ENCODE data around the gene CCNY. TPM values are rescaled to one million over a fixed set of nuclear protein-coding genes. Genes with fewer than 3 reads are reported as not detected.
"Not testable (repeated sequence)": the region's sequence is repeated elsewhere in the genome, so short reads cannot be mapped to it uniquely, and the experiment has no call there.

The CCNY gene
- total RNA-seq, 4 donors from 2014 or later: 21.7 to 27.7 (median 24.8) TPM

DNA sequence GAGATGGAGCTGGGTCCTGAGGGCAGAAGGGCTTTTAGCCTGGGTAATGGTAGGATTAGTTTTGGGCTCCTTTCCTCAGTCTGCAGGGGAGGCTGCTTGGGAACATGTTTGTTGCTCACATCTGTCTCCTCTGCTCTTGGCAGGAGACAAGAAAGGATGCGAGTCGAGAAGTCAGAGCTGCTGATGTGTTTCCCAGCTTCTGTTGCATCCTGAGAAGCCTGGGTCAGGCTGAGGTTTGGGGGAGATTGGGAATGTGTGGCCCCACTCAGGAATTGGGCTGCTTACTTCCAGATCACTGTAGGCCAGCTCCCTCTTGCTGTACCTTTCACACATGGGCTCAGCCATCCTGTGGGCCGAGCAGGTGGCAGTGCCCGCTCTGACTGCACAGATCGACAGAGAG is 79.2 kb downstream of the CCNY start:
- no peak for TF ChIP-seq POLR2A (IDR thresholded peaks at IDR 0.05)
- TF ChIP-seq, protein P1, sequence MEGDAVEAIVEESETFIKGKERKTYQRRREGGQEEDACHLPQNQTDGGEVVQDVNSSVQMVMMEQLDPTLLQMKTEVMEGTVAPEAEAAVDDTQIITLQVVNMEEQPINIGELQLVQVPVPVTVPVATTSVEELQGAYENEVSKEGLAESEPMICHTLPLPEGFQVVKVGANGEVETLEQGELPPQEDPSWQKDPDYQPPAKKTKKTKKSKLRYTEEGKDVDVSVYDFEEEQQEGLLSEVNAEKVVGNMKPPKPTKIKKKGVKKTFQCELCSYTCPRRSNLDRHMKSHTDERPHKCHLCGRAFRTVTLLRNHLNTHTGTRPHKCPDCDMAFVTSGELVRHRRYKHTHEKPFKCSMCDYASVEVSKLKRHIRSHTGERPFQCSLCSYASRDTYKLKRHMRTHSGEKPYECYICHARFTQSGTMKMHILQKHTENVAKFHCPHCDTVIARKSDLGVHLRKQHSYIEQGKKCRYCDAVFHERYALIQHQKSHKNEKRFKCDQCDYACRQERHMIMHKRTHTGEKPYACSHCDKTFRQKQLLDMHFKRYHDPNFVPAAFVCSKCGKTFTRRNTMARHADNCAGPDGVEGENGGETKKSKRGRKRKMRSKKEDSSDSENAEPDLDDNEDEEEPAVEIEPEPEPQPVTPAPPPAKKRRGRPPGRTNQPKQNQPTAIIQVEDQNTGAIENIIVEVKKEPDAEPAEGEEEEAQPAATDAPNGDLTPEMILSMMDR (IDR thresholded peaks at IDR 0.05): no peak
- no peak for DNase-seq
- H3K4me1 ChIP-seq: no peaks in the 10 kb centered on the region
- no peaks in the 10 kb centered on the region for H3K27me3 ChIP-seq
- H3K36me3 ChIP-seq: no peaks in the 10 kb centered on the region
- no peak overlapping the region for H3K27ac ChIP-seq
- H3K4me3 ChIP-seq: no peak overlapping the region
- no peaks in the 10 kb centered on the region for H3K9me3 ChIP-seq

DNA sequence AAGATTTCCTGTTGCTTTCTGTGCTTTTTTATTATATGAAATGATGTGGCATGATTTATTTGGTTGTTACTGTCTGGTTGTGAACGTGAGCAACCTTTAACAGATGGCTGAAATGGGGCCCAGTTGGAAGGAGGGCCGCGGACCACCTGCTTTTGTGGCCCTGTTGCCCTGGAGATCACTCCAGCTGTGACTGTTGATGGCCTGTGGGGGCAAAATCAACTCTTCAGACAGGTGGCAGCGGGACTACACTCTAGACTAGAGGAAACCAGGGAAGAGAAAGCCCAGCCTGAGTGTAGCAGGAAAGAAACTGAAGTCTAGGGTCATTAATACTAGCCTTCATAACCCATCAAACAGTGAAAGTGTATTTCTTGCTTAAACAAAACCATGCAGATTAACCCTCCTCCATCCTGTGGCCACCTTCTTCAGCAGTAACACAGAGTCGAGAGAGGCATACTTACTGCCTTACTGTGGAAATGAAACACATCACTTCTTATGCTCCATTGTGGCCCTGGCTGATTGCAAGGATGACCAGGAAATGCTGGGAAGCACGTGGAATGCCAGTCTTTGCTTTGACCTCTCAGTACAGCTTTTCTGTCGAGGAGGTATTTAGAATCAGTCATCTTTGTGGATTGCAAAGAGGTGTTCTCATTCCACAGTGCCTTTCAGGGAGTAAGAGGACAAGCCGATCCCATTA is 80.5 kb downstream of the CCNY start:
- H3K27me3 ChIP-seq: no peaks in the 10 kb centered on the region
- peaks cover 0 to 5% (median 0%) of the 10 kb centered on the region in 4 donors for H3K4me1 ChIP-seq
- no peak overlapping the region for H3K27ac ChIP-seq
- no peaks in the 10 kb centered on the region for H3K36me3 ChIP-seq
- DNase-seq: no peak
- no peak overlapping the region for H3K4me3 ChIP-seq
- no peaks in the 10 kb centered on the region for H3K9me3 ChIP-seq
- TF ChIP-seq, protein P1 (IDR thresholded peaks at IDR 0.05): no peak
- TF ChIP-seq POLR2A (IDR thresholded peaks at IDR 0.05): no peak

DNA sequence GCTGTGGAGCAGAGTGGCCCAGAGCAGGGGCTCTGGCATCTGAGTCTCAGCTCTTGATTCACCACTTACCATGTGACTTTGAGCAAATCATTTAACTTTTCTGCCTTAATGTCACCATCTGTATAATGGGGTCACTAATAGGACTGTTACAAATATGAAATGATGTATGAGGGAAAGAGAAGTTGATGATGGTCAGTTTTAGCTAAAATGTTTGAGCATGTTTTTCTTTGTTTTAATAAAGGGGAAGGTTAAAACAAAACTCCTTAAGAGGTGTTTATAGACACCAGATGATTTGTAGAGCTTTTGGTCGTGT is 81.0 kb downstream of the CCNY start:
- H3K4me1 ChIP-seq: peaks cover 0 to 5% (median 0%) of the 10 kb centered on the region in 4 donors
- H3K4me3 ChIP-seq: no peak overlapping the region
- no peaks in the 10 kb centered on the region for H3K36me3 ChIP-seq
- DNase-seq: no peak
- no peaks in the 10 kb centered on the region for H3K9me3 ChIP-seq
- no peaks in the 10 kb centered on the region for H3K27me3 ChIP-seq
- TF ChIP-seq, protein P1 (IDR thresholded peaks at IDR 0.05): no peak
- TF ChIP-seq POLR2A (IDR thresholded peaks at IDR 0.05): no peak
- no peak overlapping the region for H3K27ac ChIP-seq

DNA sequence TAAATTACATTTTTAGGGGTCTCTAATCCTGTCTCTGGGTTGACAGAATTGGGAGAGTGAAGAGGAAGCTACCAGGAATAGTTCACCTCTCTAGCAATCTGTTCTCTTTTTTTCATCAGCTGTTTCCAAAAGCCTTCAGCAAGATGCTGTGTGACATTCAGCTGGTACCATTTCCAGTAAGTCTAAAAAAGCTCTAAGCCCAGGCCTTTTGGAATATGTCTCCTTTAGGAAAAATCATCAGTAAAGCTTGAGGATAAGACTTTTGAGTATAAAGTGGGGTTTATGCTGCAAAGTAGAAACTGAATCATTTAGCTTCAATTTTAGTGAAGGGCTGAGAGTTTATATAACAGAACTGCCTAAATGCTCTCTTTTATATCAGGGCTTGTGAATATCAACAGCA is 81.5 kb downstream of the CCNY start:
- Histone ChIP-seq H3K4me1 (peaks cover 0 to 5% (median 0%) of the 10 kb centered on the region in 4 donors), H3K4me3 (no peak overlapping the region), H3K9me3 (no peaks in the 10 kb centered on the region), H3K27me3 (no peaks in the 10 kb centered on the region), H3K36me3 (no peaks in the 10 kb centered on the region), H3K27ac (no peak overlapping the region)
- DNase-seq: no peak
- TF ChIP-seq, protein P1 (IDR thresholded peaks at IDR 0.05): no peak
- TF ChIP-seq POLR2A (IDR thresholded peaks at IDR 0.05): no peak

DNA sequence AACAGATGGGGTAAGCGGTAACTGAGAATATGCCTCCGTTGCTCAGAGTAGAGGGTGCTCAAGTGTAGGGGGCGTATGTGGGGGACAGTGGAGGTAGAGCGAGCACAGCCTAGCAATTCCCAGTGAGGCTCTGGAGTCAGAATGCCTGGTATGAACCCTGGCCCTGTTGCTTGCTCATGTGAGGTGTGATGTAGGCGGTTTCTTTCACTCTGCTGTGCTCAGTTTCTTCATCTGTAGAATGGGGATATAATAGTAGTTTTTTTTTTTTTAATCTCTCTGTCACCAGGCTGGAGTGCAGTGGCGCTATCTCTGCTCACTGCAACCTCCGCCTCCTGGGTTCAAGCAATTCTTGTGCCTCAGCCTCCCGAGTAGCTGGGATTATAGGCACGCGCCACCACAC is 82.3 kb downstream of the CCNY start:
- not testable (repeated sequence) for H3K36me3 ChIP-seq, H3K27me3 ChIP-seq, H3K4me1 ChIP-seq, H3K9me3 ChIP-seq, H3K27ac ChIP-seq, DNase-seq, H3K4me3 ChIP-seq

DNA sequence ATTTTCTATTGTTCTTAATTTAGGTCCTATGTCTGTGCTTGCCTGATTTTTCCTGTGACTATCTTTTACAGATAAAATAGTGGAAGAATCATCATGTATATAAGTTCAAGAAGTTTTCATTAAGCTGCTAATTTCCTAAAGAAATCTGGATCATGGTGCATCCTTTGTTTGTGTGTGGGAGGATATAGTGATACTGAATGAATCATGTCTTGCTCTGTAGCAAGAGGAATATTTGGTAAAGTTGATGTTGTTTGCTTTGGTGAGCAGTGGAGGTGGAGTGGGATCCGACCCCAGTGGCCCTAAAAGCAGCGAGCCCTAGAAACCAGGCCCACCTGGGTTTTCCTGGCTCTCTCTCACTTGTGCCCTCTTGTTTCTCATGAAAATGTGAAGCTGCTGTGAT is 83.7 kb downstream of the CCNY start:
- TF ChIP-seq POLR2A (IDR thresholded peaks at IDR 0.05): no peak
- TF ChIP-seq, protein P1 (IDR thresholded peaks at IDR 0.05): no peak
- H3K9me3 ChIP-seq: no peaks in the 10 kb centered on the region

More for the DNA sequence above, 83.7 kb downstream of the CCNY start:
- no peaks in the 10 kb centered on the region for H3K36me3 ChIP-seq
- no peak overlapping the region for H3K27ac ChIP-seq
- no peaks in the 10 kb centered on the region for H3K27me3 ChIP-seq
- no peak for DNase-seq
- peaks cover 0 to 5% (median 0%) of the 10 kb centered on the region in 4 donors for H3K4me1 ChIP-seq
- H3K4me3 ChIP-seq: no peak overlapping the region

Data from Peyer's patch (tissue), 4 donors.